Effector CD4-positive, alpha-beta T cell (primary cell): ENCODE results near the gene PRAF2.

Experiments used
- DNase-seq: peaks from one replicate; pipeline ENCODE4 v3.0.0-alpha.2; 2020

Gene PRAF2

DNA sequence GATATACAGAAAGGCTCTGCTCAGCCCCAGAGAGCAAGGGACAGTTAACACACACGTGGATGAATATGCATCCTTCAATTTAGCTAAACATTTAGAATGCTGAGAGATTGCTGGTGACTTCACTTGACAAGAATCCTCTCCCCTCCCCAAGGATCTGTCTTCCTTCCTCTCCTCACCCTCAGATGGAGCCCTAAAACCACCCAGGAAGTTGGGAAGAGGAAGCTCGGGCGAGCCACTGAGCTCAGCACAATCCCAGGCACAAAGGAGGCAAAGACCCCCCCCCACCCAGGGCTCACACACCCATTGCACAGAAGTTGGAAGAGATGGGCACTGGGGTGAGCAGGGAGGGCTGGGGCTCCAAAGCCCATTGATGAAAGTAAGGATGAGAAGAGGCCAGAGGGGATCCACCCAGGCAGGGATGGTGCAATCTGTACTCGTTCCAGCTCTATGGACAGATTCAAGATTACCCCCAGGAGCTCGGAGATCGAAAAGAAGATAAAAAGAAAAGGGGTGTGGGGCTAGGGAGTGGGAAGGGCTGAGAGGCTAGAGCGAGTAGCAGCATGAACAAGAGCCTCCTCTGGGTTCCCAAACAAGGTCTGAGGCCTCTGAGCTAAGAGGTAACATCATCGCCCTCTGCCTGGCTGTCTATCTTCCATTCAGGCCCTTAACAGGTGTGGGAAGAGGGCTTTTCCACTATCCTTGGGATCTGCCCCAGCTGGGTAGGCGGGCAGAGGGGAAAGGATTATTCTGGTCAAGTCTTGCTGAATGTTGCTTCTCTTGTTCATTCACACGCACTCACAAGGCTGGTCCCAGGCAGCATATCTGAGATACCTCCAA, 31.8 kb downstream of the PRAF2 start:
- DNase-seq, result no peak

DNA sequence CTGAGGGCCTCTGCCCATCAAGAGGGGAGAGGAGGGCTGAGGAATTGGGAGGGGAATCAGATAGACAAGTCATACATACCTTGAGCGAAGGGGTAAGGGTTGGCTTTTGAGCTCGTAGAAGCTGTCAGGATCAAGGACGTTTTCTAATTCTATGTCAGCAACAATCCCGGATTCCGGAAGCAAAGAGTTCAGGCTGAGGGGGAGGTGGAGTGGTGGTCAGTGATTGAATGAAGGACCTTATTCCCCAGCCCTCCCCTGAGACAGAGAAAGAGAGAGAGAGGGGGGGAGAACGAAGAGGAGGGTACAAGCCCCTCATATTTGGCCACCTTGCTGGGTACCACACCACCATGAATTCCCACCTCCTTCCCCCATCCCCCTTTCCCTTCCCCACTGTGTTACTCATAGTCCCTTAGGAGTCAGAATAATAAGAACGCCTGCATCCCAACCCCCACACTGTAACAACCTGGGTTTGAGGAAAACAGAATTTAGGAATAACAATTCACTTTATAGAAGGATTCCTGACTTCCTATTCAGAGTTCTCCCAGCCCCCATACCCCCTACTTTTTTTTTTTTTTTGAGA, 33.3 kb downstream of the PRAF2 start:
- DNase-seq, result no peak

DNA sequence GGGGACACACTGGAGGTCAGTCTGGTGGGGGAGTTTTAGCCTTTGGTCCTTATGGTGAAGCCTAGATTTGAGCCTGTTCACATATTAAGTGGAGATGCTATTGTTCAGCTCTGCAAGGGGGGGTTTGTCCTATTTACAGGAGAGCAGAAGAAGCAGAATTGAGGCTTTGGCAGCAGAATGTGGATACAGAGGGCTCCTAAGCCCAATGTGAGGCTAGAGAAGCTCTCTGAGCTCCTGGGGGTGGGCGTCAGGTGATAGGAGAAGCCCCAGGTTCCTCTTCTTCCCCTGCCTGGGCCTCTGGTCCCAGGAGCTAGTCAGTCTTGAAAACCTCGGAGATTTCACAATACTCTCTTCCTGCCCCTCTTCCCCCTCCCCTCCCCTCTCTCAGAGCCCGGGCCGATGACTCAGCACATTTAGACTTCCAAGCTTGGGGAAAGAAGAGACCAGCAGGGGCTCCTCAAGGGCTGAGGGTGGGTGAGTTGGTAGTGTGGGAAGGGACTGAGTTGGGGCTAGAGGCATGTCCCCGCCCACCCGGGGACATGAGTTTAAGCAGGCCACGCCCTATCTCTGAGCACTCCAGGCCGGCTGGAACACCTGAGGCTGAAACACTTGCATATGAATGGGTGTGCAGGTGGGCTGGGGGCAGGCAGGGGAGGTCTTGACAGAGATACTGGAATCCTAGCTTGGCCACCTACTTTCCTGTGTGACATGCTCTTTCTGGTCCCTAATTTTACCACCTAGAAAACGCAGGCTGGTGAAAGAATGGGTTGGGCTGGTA, 34.0 kb downstream of the PRAF2 start:
- DNase-seq, result no peak

DNA sequence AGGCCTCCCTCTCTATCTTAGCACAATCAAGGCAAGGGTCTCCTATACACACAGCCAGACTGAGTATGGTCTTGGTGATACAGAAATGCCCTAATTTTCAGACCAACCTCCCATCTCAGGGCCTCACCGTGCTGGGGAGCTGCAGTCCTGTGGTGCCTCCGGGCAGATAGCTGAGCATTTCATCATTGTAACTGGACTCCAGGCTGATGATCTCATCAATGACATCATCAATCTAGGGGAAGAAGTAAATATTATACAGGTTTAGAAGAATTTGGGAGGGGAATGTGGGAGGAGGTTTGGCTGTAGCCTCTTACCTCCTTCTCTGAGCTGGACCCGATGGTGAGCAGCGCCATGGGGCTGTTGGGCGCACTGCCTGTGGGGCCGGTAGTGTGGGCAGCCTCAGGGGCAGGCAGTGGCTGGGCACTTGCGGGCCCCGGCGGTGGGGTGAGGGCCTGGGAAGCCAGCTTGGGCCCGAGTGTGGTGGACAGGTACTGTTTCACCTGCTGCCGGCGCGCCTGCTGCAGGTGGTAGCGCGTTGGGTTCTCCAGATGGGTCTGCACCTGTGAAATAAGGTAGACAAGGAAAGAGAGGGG, 35.8 kb downstream of the PRAF2 start:
- DNase-seq, result no peak

DNA sequence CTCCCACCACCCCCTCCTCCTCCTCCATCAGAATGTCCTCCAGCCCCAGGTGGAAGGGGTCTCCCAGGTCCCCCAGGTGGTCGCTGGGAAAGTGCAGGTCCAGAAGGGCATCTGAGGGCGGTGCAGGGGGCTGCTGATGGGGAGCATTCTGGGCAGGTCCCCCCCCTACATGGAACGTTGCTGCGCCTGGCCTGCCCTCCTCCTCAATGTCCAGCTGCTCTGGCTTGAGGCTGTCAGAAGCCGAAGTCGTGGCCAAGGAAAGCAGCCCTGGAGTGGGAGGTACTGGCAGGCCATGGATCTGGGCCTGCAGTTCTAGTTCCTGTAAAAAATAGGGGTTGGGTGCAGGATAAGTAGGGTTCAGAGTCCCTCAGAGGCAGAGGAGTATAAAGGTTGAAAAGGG, 43.5 kb downstream of the PRAF2 start:
- DNase-seq, result no peak

DNA sequence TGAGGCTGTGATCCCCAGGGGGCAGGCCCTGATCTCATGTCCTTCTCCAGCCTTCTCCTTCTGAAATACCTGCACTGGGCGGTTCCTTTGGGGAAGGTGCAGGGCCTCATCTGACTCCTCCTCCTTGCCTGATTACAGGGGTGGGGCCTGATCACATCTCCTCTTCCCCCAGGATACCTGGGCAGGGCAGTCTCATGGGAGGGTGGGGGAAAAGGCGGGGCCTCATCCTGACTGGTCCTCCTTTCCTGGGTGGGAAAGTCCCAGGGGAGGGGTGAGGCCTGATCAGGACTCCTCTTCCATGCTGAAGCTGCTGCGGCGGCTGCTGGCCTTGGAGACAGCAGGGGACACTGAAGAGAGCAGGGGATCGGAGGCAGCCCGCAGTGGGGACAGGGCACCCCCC, 43.9 kb downstream of the PRAF2 start:
- DNase-seq, result no peak
